HG03342 (cell line): Measurements from ENCODE around the gene KRT40.

Experiments
- ATAC-seq: cut with Tn5 transposase; IDR thresholded peaks from one replicate; pipeline ENCODE4 v1.9.1; 2021; ENCODE audit warnings: mild to moderate bottlenecking, moderate library complexity; ENCODE audit not compliant: unreplicated experiment

Gene KRT40

DNA sequence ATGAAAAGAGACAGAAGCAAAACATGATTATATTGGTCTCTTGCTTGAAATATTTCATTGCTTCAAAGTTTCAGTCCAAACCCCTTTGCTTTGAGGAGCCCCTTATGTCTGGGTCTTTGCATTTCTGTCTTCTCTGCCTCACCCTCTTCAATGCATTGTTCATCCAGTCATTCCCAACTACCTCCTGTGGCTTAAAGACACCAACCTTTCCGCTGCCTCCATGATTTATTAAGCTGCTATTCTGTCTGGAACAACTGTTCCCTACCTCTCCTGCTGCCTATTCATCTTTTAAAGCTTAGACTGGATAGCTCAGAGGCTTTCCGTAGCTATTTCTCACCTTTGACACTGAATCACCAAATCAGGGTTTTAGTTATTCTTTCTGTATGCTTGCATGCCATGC is 13.2 kb upstream of the KRT40 start:
- ATAC-seq, result no peak

DNA sequence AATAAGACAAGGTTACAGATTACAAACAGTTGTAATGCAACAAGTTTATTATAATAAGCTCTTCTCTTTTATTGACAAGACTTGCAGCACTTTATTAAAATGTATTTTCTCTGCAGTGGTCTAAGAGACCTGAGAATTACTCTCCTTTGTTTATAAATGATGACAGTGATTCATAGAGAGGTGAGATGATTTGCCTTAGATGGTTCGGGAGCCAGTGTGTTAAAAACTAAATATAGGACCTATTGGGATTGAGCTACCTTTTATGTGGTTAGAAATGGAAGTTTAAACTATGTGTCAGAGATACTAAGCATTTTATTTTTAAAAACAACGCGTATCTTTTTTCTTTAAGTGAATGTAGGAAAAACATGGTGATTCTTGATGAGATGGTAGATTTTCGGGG is 12.7 kb upstream of the KRT40 start:
- ATAC-seq, result no peak

DNA sequence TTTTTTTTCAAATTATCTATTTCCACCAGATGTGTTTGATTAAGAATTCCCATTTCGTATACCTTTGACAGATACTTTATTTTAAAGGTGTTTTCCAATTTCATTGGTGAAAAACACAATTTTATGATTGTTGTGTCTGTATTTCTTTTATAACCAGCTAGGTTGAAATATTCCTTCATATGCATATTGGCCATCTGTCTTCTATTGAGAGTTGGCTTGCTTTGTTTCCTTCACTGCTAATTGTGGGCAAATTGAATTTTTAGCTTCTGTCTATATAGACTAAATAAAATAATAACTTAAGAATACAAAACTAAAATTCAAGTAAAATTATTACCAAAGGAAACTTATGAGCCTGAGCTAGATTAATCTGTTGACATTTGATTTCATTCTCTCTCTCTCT is 11.0 kb upstream of the KRT40 start:
- no peak for ATAC-seq

DNA sequence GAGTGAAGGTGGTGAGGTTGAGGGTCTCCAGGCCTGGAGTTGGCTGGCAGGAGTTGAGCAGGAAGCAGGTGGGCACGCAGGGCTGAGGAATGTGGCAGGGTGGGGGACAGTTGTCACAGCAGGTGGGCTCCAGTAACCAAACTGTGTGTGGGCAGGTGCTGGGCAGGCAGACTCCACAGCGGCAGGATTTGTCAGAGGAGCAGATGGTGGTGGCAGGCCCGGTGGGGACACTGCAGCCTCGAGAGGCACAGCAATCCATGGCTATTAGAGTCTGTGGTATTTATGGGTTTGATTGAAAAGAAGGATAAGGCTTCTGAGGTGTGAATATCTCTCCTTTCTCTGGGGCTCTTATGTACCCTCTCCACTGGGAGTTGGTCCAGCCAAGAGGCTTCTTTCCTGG is 9.7 kb upstream of the KRT40 start, which contains the start of gene KRTAP3-3:
Gene KRTAP3-3 (minus strand): TSS at position 326 of the 400 bp plus-strand sequence. CDS start 67 bp downstream, at position 259.
- ATAC-seq, result no peak

DNA sequence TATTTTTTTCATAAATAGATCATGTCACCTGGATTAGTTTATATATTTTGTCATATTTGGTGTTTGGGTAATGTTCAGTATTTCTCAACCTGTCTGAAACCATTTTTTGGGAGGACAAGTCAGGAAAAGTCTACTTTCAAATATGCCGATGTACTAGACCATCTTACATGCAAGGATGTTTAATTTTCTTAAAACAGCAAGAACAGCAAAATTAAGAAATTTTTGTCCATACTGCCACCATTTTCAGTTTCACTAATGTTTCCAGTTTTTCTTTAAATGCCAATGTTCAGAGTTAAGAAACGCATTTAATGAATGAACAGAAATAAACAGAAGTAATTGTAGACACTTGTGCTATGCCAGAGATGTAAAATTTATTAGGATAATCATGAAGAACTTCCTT is 9.0 kb upstream of the KRT40 start:
- no peak for ATAC-seq

DNA sequence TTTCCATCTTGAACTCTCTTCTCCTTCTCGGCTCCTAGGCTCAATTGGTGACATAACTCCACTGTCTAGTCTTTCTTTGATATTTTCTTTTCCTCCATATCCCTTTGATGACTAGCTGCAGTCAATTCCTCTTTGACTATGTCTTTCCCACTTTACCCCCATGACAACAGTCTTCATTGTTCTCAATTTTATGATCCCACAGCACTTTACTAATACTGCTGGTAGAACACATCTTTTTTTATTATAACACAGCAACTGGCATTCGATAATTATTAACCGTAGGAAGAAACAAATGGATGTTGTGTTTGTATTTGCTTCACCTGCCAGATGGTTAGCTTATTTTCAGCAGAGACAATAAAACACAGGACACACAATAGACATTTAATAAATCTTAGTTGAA is 8.5 kb upstream of the KRT40 start:
- ATAC-seq, result no peak

DNA sequence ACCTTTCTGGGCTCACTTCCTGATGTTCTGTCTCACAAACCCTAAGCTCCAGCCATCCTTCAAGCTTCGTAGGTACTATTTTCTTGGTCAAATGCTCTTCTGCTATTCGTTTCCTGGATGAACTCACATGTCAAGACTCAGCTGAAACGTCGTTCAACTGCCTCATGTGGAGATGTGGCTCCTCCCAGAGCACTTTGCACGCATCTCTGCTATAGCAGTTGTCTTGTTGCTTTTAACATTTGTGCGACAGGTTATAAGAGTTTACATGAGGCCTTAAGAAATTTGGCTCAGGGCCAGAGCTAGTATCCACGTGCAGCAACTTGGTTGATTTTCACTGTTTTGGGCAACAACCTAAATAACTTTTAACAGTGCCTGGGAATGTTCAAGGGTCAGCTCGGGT is 2.8 kb upstream of the KRT40 start:
- no peak for ATAC-seq

DNA sequence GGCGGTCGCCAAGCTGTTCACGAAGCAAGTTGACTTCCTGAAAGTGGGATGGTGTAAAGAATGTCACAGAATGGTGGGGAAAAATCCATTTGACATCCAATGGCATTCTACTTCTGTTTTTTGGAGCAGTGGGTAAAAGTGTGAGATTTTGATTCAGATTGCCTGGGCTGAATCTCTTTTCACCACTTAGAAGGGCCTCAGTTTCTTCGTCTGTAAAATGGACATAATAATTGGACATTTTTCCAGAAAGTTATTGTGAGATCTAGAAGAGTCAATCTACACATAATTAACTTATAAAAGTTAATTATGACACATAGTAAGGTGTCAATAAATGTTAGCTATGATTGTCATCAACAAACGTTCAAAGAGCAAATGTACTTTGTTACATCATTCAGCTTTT is 3.0 kb downstream of the KRT40 start:
- ATAC-seq, result no peak

DNA sequence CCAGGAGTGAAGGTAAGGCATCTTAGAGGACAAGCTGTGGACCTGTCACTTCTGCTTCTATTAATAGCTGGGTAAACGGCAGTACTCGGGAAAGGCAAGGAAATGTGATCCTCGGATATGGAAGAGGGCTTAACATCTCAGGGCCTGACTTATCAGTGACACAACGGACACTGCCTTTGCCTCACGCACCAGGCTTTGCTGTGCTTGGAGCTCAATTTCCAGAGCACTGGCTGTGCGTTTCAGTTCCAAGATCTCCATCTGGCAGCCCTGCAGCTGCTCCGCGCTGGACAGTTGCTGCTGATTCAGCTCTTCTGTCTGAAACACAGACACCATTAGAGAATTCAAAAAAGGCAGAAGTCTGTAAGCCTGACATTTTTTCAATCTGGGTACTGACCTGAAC is 3.5 kb downstream of the KRT40 start:
- no peak for ATAC-seq

DNA sequence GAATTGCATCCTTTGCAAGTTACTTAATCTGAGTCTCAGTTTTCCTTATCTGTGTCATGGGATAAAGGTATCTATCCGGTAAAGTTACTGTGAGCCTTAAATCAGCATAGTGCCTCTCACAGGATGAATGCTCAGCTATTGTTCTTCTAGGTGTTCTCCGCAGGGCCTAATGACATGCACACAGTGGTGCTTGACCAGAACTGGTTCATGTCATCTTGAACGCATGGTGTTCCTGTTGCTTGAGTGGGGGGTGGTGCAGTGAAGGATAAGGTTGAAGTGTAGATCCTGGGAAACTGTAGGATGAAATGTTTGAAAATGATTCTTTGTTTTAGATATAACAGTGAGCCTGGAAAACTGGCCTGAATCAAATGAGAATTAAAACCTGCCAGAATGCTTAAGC is 4.0 kb downstream of the KRT40 start:
- no peak for ATAC-seq

DNA sequence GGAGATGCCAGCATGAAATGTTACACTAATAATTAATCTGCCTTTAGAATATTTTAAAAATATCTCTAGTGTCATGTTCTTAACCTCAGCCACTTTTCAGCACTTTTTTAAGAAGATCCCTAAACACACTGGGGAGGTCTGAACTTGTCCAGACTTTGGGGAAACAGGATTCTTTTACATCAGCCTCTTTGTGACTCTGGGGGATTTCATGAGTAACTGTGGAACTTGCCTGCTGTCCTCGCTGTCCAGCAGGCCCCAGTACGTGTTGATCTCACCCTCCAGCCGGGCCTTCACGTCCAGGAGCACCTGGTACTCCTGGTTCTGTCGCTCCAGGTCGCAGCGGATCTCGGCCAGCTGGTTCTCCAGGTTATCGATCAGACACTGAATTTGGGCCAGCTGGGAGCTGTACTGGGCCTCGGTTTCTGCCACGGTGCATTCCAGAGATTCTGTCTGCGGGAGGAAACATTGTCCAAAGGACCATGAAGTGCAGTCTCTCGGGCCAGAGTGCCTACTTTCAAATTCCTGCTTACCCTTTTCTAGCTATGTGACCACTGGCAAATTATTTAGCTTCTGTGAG is 5.5 kb downstream of the KRT40 start:
- ATAC-seq, result no peak

DNA sequence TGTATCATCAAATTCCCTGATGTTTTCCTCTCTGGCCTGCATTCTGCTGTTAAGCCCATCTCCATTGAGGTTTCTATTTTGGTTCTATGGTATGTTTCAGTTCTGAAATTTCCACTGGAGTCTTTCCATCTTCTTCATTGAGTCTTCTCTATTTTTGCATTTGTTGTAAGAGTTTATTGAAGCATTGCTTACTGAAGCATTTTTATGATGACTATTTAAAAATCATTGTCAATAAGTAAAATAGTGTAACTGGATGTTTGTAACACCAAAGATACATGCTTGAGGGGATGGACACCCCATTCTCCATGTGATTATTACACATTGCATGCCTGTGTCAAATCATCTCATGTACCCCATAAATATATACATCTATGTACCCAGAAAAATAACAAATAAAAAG is 8.6 kb downstream of the KRT40 start:
- no peak for ATAC-seq

DNA sequence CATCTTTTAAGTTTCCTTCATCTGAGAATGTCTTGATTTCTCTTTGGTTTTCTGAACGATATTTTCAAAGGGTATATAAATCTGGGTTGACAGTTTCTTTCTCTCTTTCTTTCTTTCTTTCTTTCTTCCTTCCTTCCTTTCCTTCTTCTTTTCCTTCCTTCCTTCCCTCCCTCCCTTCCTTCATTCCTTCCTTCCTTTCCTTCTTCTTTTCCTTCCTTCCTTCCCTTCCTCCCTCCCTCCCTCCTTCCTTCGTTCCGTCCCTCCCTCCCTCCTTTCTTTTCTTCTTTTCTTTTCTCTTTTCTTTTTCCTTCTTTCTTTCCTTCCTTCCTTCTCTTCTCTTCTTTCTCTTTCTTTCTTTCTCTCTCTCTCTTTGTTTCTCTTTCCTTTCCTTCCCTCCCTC is 9.8 kb downstream of the KRT40 start:
- no peak for ATAC-seq

DNA sequence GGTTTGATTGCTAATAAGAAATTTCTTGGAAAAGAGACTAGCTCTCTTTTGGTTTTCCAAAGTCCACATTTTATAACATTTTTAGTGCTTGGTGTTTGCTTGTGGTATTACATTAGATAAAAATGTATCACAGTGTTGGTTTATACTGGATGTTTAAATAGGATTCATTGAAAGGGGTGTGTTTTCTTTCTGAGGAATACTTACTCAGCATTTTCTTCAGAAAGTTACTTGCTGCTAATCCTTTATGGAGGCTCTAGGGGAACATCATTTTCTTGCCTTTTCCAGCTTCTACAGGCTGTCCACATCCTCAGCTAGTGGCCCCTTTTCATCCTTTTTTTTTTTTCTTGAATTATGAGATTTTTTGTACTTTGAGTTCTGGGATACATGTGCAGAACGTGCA is 16.5 kb downstream of the KRT40 start:
- ATAC-seq, result no peak

DNA sequence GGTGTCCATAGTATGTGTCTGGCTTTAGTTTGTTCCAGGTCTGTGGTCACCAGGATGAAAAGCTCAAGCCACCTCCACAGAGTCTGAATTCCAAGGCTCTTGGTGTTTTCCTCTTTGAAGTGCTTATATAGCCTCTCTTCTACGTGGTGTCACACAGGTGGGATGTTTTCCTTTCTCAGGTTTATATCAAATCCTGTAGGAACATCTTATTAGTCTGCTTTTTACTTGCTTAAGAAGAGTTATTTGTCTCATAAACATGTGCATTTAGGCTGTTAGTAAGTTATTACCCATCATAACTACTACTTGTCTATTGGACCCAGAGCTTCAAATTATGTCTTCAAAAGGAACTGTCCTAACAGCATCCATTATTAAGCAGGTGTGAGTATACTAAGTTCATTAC is 17.3 kb downstream of the KRT40 start, which contains the start of gene KRT39:
Gene KRT39 (minus strand): TSS at position 101 of the 400 bp plus-strand sequence. CDS start 92 bp downstream, at position 9.
- ATAC-seq, result no peak

DNA sequence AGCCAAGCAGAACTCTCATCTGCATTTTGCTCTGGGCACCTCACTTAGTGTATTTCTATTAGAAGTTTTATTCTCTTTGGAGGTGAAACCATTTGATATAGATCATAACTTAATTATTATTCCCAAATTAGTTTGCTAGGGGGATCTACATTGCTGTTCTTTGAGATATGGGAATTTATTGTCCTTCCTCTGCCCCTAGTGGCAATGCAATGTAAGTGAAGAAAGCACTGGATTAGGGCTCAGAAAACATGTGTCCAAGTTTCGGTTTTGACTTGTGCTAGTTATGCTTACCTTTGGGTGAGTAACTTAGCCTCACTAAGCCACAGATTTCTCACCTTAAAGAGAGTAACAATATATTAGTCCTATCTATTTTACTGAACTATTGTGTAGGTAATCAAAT is 20.3 kb downstream of the KRT40 start:
- no peak for ATAC-seq

DNA sequence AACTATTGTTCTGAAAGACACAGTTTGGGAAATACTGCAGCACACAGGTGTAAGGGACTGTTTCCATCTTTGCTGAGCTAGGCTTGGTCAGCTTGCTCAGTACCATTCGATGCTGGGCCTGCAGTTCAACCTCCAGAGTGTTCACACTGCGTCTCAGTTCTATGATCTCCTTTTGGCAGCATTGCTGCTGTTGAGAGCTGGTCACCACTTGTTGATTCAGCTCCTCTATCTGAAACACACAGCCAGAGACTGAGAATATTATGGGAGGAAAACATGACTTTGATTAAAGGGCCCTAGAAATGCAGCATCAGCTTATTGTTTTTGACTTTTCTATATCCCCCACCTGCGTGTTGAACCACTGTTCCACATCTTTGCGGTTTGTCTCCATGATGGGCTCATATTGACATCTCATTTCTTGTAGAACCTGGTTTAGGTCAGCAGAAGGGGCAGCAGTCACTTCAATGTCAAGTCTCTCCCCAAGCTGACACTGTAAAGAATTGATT is 22.0 kb downstream of the KRT40 start:
- no peak for ATAC-seq

DNA sequence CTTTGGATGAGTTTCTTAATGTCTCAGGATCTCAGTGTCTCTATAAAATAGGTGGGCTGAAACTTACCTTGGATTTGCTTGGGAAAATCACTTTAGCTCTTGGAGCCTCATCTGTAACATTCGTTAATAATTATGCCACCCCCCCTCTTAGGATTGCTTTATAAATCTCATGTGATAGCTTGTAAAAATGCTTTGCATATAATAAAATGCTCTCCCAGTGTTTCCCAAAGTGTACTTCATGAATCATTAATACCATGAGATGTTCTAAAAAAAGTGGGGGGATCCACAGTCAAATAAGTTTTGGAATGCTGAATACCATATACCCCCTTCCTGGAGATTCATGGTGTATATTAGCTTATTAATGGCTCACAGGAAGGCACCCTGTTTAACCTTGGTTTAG is 22.5 kb downstream of the KRT40 start:
- ATAC-seq, result no peak

DNA sequence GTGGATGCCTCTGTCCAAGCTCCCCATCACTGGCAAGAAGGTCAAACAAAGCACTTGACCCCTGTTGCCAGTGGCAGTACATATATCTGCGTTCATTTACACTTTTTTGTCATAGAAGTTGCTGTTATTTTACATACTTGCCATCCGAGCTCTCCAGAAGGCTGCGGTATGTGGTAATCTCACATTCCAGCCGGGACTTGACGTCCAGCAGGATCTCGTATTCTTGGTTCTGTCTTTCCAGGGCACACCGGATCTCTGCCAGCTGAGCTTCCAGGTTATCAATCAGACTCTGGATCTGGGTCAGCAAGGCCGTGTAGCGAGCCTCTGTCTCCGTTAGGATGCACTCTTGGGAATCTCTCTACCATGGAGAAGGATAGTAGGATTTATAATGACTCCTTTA is 24.0 kb downstream of the KRT40 start:
- ATAC-seq, result no peak

DNA sequence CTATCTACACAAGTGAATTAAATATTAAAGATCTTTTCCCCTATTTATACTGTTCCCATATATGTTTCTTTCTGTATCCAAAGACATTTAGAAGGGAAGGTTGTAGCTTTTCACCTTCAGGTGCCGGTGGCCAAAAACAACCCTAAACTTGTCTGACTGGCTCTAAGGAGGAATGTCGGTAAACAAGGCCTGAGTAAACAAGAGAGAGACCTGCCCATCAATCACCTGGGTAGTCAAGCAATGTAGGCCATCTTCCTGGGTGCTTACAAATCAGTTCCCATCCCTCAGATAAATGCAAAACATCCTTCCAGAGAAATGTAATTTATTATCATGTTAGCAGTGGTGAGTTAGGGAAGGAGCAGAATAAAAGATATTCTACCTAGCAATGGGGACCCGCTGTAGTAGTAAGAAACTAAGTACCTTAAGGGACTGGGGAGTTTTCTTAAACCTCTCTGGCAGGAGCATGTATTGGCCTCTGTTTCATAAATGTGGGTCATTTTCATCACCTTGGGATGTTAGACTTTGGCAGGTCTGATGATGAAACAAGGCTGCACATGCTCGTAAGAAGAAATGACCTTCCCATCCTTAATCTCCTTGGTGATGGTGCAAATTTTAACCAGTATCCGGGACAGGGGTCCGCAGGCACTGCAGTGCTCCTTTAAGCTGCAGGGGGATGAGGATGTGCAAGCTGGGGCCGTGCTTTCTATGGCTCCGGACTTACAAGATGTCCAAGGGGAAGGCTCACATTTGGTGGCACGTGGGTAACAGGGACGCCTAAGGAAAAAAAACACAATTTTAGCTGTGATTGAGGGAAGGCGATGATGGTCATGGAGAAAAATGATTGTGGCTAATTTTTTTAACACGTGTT is 25.8 kb downstream of the KRT40 start:
- no peak for ATAC-seq

DNA sequence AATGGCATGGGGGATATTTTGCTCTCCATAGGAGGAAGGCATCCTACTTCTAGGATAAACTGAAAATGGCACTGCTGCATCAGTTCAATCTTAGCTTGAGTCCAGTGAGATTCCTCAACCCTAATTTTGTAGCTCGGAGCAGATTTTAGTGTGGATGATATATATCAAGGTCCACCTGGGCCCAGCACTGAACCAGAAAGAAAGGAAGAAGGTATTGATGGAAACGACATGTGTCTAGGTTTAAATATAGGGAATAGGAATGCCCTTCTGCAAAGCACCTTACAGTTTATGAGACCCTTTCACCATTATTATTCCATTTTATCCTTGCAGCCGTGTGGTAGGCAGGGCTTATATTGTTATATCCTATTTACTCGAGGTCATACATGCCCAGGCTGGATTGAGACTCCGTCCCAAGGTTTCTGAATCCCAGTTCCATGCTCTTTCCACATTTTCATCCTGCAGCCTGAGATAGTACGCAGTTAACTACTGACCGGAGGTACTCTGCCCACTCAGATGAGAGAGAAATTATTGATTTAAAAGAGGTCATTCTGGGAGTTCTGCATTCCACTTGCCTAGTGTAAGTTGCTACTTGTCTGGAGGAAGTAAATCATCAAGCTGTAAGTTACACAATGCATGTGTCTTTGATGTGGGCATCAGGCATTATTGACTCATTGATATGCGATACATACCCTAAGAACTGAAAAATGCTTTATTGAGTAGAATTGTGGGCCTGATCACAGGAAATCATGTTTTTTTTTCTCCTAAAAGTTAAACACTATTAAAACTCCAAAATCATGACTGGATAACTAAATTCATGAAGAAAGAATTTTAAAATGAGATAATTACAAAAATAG is 27.5 kb downstream of the KRT40 start:
- no peak for ATAC-seq
